Adipocyte (in vitro differentiated cells): ENCODE measurements around the gene SLC38A11.
A peak's percentile ranks its signal among the peaks of the same experiment; 100 is the strongest.
"Not testable (repeated sequence)": the region's sequence is repeated elsewhere in the genome, so short reads cannot be mapped to it uniquely, and the experiment has no call there.

Experiments
- DNase-seq: peaks from one replicate; pipeline ENCODE4 v3.0.0-alpha.2; 2015; ENCODE audit warnings: low read depth
- H3K27me3 ChIP-seq: replicated peaks from 2 replicates; pipeline ENCODE4 v1.7.0; 2013; ENCODE audit warnings: mild to moderate bottlenecking, low read length, moderate library complexity; ENCODE audit not compliant: control insufficient read depth, insufficient read depth
- H3K36me3 ChIP-seq: 2 replicates; pipeline ENCODE4 v1.7.0; 2013; ENCODE audit warnings: low read length, mild to moderate bottlenecking, moderate library complexity; ENCODE audit not compliant: control insufficient read depth, insufficient read depth, severe bottlenecking
- H3K4me1 ChIP-seq: 2 replicates; pipeline ENCODE4 v1.7.0; 2013; ENCODE audit warnings: mild to moderate bottlenecking, low read length, moderate library complexity; ENCODE audit not compliant: control insufficient read depth, insufficient read depth
- H3K4me3 ChIP-seq: 2 replicates; pipeline ENCODE4 v1.7.0; 2013; ENCODE audit warnings: mild to moderate bottlenecking, low read length, moderate library complexity
- H3K9ac ChIP-seq: 2 replicates; pipeline ENCODE4 v1.7.0; 2013; ENCODE audit warnings: mild to moderate bottlenecking, low read length, moderate library complexity
- H3K9me3 ChIP-seq: 2 replicates; pipeline ENCODE4 v1.7.0; 2013; ENCODE audit warnings: mild to moderate bottlenecking, low read length, moderate library complexity; ENCODE audit not compliant: control insufficient read depth

SLC38A11 gene

DNA sequence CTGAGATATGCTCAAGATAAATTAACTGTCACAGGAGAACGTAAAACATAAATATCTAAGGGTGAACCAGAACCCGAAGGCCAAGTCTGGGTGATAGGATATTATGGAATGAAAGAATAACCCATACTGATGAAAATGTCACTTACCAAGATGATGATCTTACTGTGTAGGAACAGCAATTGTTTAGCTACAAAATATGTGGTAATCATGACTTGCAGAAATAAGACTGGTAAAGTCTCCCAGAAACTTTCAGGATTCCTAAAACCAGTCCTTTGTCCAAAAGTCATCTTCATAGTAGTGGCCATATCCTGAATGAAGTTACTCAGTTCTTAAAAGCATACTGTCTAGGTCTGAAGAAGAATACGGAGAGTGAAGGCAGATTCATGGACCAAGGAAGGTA lies 30.7 kb upstream of the SLC38A11 start:
- not testable (repeated sequence) for H3K27me3 ChIP-seq, H3K36me3 ChIP-seq, H3K9me3 ChIP-seq, H3K9ac ChIP-seq, H3K4me3 ChIP-seq, DNase-seq
- H3K4me1 ChIP-seq, result peaks cover 10% of the 10 kb centered on the region

DNA sequence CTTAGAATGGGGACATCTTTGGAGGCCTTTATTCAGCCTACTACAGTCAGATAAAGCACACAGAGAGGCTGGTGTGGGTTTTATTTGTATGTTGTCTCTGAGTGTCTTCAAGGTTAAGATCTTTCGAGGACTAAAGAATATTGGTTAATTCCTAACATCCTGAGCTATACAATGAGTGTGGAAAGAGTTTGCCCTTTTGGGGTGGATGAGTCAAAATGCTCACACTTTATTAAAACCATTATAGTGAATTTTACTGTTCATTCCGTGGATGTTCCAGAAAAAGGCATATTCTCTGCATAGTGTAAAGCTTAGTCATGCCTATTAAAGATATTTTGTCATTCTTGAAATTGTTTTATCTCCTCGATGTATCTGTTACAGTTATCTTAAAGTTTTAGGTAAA lies 29.1 kb upstream of the SLC38A11 start:
- no peaks in the 10 kb centered on the region for H3K36me3 ChIP-seq
- no peak overlapping the region for H3K4me3 ChIP-seq
- no peak for DNase-seq
- no peaks in the 10 kb centered on the region for H3K9me3 ChIP-seq
- peaks cover 6% of the 10 kb centered on the region for H3K4me1 ChIP-seq
- no peaks in the 10 kb centered on the region for H3K27me3 ChIP-seq
- no peak overlapping the region for H3K9ac ChIP-seq

DNA sequence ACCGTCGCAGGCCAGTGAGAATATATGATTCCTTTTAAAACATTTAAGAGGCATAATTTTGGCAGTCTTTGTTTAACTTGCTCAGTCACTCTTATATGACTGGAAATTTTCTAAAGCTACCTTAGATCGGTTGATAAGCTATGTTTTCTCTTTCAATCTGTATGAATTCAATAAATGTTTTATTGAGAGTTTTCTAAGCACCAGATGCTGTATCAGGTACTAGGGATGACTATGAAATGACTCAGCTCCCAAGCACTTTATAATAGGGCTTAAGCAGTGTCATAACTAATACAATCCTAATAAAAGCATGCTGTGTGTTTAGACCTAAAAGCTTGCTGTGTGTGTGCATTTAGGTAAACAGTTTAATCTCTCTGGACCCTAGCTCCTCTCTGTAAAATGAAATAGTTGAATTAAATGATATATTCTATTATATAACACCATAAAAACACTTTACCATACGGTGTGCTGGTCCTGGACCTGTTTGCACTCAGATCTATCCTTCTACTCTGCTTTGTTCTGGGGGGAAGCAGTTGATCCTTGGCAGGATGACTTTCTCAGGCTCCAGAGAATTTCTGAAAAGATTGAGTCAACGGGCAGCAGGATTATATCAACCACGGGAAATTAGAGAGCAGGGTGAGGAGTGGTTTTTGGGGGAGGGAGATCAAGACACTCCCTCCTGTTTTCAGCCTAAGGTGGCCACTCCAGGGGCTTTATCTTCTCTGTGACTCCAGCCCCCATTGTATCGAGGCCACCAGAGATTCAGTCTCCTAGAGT lies 26.1 kb upstream of the SLC38A11 start:
- Histone ChIP-seq H3K9me3 (no peaks in the 10 kb centered on the region), H3K36me3 (no peaks in the 10 kb centered on the region), H3K9ac (no peak overlapping the region)

DNA sequence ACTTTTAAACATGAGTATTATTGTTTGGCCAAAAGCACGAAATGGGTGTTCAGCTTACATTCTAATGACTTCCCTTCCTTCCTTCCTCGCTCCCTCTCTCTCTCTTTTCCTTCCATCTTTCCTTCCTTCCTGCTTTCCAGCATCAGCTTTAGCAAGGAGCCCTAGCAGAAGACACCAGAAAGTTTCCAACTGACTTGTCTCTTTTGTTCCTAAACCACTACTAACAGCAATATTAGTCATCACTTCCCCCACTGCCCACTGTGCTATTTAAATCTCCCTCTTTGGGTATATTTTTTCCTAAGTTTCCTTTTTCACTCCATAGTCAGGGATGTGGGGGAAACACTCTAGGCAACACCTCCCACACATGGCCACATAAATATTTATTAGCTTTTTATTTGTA lies 25.4 kb upstream of the SLC38A11 start:
- not testable (repeated sequence) for H3K36me3 ChIP-seq, H3K27me3 ChIP-seq, DNase-seq, H3K9me3 ChIP-seq, H3K9ac ChIP-seq, H3K4me3 ChIP-seq
- peaks cover 14% of the 10 kb centered on the region for H3K4me1 ChIP-seq

More for the DNA sequence above, 26.1 kb upstream of the SLC38A11 start:
- Histone ChIP-seq H3K27me3 (no peaks in the 10 kb centered on the region), H3K4me1 (peaks cover 11% of the 10 kb centered on the region), H3K4me3 (no peak overlapping the region)
- no peak for DNase-seq

DNA sequence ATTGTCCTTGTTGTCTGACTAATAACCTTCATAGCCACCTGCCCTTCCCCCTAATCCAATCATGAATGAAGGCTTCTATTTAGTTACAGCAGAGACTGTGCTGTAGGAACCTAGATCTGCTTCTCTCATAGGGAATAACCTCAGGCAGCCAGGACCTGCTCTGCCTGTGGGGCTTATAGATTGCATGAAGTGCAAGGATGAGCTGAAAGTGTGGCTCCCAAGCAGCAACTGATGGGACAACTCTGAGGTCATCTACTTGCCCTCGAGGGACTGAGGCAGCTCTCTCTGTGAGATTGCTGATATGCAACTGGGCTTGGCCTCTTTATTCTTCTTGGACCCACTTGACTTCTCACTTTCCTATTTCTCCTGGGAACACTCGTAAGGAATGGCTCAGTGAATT lies 23.8 kb upstream of the SLC38A11 start:
- Histone ChIP-seq H3K4me1 (peaks cover 14% of the 10 kb centered on the region), H3K9ac (no peak overlapping the region), H3K36me3 (no peaks in the 10 kb centered on the region), H3K9me3 (no peaks in the 10 kb centered on the region), H3K27me3 (no peaks in the 10 kb centered on the region), H3K4me3 (no peak overlapping the region)
- DNase-seq, result no peak

DNA sequence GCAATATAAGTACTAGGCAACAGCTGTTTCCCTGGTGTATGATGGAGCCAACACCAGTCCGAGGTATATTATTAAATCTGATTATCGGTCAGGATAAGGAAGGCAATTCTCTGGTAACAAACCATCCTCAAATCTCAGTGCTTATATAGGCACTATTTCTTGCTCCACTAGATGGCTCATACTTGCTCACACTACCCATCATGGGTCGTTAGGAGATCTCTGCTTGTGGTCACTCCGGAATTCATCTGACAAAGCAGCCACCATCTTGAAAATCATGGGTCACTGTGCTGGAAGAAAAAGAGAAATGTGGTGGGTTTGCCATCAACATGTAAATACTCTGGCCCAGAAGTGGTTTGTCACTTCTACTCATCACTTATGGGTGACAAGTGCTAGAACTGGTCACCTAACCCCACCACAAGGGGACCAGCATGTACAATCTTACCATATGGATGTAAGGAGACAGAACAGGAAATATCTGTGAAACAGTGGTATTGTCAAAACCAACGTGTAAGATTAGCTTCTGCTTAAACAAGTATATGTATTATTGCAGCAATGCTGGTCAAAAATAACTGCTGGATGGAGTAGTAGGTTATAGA lies 21.6 kb upstream of the SLC38A11 start:
- H3K9me3 ChIP-seq, H3K27me3 ChIP-seq, H3K9ac ChIP-seq, DNase-seq, H3K36me3 ChIP-seq, H3K4me3 ChIP-seq: not testable (repeated sequence)
- H3K4me1 ChIP-seq, result peaks cover 14% of the 10 kb centered on the region

DNA sequence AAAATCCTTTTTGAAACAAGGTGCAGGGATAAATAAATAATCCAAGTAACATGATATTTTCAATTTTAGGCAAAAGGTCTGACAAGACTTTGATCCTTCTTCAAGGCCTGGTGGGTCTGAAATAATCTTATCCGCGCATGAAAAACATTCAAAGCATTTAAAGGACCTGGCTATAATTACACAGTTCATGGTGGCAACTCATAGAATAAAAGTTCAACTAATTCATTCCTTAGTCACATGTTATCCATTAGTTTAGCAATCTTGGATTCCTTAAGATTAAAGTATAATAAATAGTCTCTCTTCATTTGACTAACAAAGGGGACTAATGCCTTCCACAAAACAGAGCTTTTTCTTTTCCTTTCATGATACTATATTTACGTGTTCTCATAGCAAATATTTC lies 21.0 kb upstream of the SLC38A11 start:
- peaks cover 9% of the 10 kb centered on the region for H3K4me1 ChIP-seq
- no peaks in the 10 kb centered on the region for H3K27me3 ChIP-seq
- H3K36me3 ChIP-seq, result no peaks in the 10 kb centered on the region
- no peak overlapping the region for H3K9ac ChIP-seq
- no peak for DNase-seq
- H3K4me3 ChIP-seq, result no peak overlapping the region
- no peaks in the 10 kb centered on the region for H3K9me3 ChIP-seq

DNA sequence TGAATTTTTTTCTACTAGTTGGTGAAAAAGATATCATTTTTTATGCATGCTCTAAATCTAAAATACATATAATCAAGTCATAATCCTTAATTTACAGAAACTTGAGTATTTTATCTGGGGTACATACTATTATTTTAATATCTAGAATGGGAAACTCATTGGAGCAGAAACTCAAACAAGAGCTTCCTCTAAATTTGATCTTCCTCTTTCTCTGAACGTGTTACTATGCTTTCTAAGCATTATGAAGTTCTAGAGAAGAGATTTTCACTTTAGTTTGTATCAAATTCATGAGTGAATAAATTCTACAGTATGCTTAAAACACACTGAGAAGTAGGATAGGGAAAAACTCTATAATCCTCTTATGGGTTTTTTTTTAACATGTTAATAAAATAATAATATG lies 20.6 kb upstream of the SLC38A11 start:
- H3K36me3 ChIP-seq, result no peaks in the 10 kb centered on the region
- no peaks in the 10 kb centered on the region for H3K27me3 ChIP-seq
- H3K9ac ChIP-seq, result no peak overlapping the region
- no peak overlapping the region for H3K4me3 ChIP-seq
- H3K9me3 ChIP-seq, result no peaks in the 10 kb centered on the region
- no peak for DNase-seq
- peaks cover 7% of the 10 kb centered on the region for H3K4me1 ChIP-seq

DNA sequence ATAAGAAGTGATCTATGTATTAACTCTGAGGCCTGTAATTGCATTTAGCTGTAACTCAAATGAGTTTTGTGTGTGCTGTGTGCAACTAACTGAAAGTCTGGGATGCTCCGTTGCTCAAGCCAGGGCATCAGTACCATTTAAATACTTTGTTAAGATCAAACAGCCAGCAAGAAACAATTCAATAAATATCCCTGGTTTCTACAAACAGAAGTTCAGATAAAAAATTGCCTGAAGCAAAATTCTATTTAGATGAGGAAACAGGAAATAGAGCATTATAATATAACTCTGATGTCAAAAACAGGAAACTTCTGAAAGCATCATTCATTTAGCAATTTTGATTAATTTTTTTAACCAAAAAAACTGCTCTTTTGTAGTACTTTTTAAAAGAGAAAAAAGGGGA lies 18.9 kb upstream of the SLC38A11 start:
- H3K36me3 ChIP-seq, result no peaks in the 10 kb centered on the region
- no peaks in the 10 kb centered on the region for H3K9me3 ChIP-seq
- no peaks in the 10 kb centered on the region for H3K27me3 ChIP-seq
- H3K4me1 ChIP-seq, result peaks cover 7% of the 10 kb centered on the region
- no peak overlapping the region for H3K4me3 ChIP-seq
- no peak overlapping the region for H3K9ac ChIP-seq
- peak; percentile 36 for DNase-seq

DNA sequence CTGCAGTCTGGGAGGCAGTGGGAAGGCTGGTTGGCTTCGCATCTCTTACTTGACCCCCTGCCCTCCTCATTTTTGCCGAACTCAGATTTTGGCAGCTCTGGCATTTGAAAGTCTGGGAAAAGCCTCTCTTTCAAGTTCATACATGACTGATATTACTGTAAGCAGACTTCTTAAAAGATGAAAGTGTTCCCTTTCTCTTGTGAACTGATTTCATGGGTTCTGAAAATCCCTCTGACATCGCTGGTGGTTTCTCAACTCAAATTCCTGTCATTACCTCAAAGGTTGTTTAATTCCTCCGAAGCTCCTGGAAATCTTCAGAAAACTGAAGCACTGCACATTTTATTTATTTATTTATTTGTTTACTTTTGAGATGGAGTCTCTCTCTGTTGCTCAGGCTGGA lies 16.9 kb upstream of the SLC38A11 start:
- Histone ChIP-seq H3K4me3 (no peak overlapping the region), H3K9me3 (no peaks in the 10 kb centered on the region), H3K4me1 (peaks cover 7% of the 10 kb centered on the region), H3K36me3 (no peaks in the 10 kb centered on the region), H3K9ac (no peak overlapping the region), H3K27me3 (no peaks in the 10 kb centered on the region)
- no peak for DNase-seq

DNA sequence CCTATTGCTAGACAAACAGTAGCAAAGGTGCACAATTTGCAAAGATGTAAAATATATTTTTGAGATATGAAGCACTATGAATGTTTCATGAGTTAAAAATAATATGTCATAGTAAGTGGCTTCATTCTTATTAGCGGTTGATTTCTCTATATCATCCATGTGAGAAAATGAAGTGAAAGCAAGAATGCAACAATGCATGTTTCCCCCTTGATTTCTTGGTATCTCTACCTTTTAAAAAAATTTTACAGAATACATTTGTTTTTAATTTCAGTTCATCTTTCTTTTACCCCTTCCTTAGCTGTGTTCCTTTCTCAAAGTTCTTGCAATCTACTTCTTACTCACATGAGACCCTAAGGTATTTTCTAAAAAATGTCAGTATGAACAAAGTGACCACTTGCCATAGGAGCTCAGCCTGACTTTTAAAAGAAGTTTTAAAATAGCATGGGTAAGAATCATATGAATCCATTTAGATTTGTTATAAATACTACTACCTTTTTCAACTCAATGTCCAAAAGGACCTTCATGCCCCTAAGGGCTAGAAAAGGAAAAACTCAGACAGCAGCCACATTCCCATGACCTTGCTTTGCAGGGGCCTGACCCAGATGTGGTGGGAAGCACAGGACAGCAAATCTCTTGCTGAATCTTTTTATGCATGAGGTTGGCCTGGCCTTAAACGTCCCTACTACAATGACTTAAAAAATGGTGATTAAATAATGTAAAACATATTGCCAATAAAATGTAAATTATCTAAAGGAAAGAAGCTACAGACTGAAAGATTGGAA lies 14.8 kb upstream of the SLC38A11 start:
- Histone ChIP-seq H3K36me3 (no peaks in the 10 kb centered on the region), H3K4me3 (no peak overlapping the region), H3K9me3 (no peaks in the 10 kb centered on the region), H3K27me3 (no peaks in the 10 kb centered on the region), H3K9ac (no peak overlapping the region), H3K4me1 (no peaks in the 10 kb centered on the region)
- DNase-seq, result no peak
